ENCODE measurements around the gene AMZ1. TPM values are rescaled to one million over a fixed set of nuclear protein-coding genes. Genes with fewer than 3 reads are reported as not detected.

The AMZ1 gene
- total RNA-seq, 1 donor from 2014 or later = not detected

DNA sequence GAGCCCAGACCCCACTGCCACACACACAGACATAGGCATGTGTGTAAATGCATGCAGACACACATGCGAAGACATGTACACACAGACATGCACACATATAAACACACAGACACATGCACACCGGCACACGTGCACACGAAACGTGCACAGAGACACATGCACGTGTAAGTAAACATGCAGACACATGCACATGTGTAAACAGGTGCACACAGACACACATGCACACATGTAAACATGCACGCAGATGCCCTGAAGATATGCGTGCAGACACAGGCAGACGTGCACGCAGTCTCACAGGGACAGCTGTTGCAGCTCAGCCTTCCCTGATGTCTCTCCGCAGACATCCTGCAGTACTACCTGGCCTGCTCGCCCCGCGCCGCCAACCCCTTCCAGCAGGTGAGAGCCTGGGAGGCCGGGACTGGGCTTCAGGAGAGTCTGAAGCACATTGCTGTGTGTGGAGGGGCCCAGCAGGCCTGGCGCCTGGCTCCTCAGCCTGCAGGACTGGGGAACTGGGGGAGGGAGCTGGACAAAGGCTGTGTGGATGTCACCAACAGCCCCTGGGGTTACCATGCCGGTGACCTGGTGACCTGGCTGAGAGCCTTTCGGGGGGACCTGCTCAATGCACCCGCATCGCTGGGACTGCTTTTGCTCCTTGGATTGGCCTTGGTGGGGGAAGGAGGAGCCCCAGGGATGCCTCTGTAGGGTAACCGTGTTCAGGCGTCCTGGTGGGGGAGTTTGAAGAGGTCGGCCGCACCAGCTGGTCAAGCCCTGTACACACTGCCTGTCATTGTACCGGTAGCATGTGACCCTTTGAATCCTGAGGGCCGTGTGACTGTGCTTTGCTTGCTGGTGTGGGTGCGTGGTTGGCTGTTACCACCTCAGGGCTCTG is 35.9 kb upstream of the AMZ1 start:
- Histone ChIP-seq H3K27me3 (no peaks in the 10 kb centered on the region), H3K4me3 (no peak overlapping the region), H3K36me3 (no peaks in the 10 kb centered on the region), H3K9me3 (ENCODE audit: low read depth) (no peaks in the 10 kb centered on the region), H3K79me2 (ENCODE audit: low read depth) (no peaks in the 10 kb centered on the region), H3K4me1 (no peaks in the 10 kb centered on the region), H3K9ac (no peak overlapping the region), H3K27ac (no peak overlapping the region), H4K20me1 (ENCODE audit: low read depth) (peaks cover 7% of the 10 kb centered on the region), H3F3A (ENCODE audit: low read depth) (no peaks in the 10 kb centered on the region), H3K4me2 (no peak overlapping the region), H2AFZ (replicated peaks) (no peak overlapping the region)
- DNase-seq (ENCODE audit: low spot score) = no peak
- peak overlapping the region; percentile 42 for H3K27ac Mint-ChIP-seq
- H3K4me3 Mint-ChIP-seq = no peak overlapping the region
- peaks cover 5% of the 10 kb centered on the region for H3K27me3 Mint-ChIP-seq (ENCODE audit: insufficient read depth, low read depth)
- H3K4me1 Mint-ChIP-seq = peaks cover 2% of the 10 kb centered on the region
- no peaks in the 10 kb centered on the region for H3K9me3 Mint-ChIP-seq
- no peak for TF ChIP-seq EZH2phosphoT487 (IDR thresholded peaks at IDR 0.05)
- TF ChIP-seq, protein P1, sequence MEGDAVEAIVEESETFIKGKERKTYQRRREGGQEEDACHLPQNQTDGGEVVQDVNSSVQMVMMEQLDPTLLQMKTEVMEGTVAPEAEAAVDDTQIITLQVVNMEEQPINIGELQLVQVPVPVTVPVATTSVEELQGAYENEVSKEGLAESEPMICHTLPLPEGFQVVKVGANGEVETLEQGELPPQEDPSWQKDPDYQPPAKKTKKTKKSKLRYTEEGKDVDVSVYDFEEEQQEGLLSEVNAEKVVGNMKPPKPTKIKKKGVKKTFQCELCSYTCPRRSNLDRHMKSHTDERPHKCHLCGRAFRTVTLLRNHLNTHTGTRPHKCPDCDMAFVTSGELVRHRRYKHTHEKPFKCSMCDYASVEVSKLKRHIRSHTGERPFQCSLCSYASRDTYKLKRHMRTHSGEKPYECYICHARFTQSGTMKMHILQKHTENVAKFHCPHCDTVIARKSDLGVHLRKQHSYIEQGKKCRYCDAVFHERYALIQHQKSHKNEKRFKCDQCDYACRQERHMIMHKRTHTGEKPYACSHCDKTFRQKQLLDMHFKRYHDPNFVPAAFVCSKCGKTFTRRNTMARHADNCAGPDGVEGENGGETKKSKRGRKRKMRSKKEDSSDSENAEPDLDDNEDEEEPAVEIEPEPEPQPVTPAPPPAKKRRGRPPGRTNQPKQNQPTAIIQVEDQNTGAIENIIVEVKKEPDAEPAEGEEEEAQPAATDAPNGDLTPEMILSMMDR (IDR thresholded peaks at IDR 0.05) = no peak
- TF ChIP-seq EZH2 (IDR thresholded peaks at IDR 0.05) = no peak
- peaks cover 8% of the 10 kb centered on the region for H3K36me3 Mint-ChIP-seq

DNA sequence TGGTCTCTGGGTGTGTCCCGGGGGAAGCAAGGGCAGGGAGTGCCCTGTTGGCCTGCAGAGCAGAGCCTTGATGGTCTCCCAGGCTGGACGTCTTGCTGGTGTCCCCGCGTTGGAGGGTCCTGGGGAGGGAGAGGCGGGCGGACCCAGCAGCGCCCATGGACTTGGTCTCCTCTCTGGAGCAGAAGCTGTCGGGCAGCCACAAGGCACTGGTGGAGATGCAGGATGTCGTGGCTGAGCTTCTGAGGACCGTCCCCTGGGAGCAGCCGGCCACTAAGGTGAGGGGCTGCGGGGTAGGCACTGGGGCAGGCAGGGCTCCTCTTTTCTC is 35.3 kb upstream of the AMZ1 start:
- Histone ChIP-seq H3K4me2 (no peak overlapping the region), H3K27me3 (no peaks in the 10 kb centered on the region), H3F3A (ENCODE audit: low read depth) (no peaks in the 10 kb centered on the region), H3K27ac (no peak overlapping the region), H3K9me3 (ENCODE audit: low read depth) (no peaks in the 10 kb centered on the region), H4K20me1 (ENCODE audit: low read depth) (peaks cover 4% of the 10 kb centered on the region), H3K9ac (no peak overlapping the region), H3K36me3 (no peaks in the 10 kb centered on the region), H3K4me1 (no peaks in the 10 kb centered on the region), H2AFZ (replicated peaks) (no peak overlapping the region), H3K79me2 (ENCODE audit: low read depth) (no peaks in the 10 kb centered on the region), H3K4me3 (no peak overlapping the region)
- DNase-seq (ENCODE audit: low spot score) = no peak
- H3K27ac Mint-ChIP-seq = peak overlapping the region; percentile 42
- no peaks in the 10 kb centered on the region for H3K9me3 Mint-ChIP-seq
- peaks cover 2% of the 10 kb centered on the region for H3K4me1 Mint-ChIP-seq
- H3K27me3 Mint-ChIP-seq (ENCODE audit: insufficient read depth, low read depth) = peaks cover 8% of the 10 kb centered on the region
- TF ChIP-seq, protein P1 (IDR thresholded peaks at IDR 0.05) = no peak
- no peak for TF ChIP-seq EZH2phosphoT487 (IDR thresholded peaks at IDR 0.05)
- TF ChIP-seq EZH2 (IDR thresholded peaks at IDR 0.05) = no peak
- H3K36me3 Mint-ChIP-seq = peaks cover 11% of the 10 kb centered on the region
- no peak overlapping the region for H3K4me3 Mint-ChIP-seq

DNA sequence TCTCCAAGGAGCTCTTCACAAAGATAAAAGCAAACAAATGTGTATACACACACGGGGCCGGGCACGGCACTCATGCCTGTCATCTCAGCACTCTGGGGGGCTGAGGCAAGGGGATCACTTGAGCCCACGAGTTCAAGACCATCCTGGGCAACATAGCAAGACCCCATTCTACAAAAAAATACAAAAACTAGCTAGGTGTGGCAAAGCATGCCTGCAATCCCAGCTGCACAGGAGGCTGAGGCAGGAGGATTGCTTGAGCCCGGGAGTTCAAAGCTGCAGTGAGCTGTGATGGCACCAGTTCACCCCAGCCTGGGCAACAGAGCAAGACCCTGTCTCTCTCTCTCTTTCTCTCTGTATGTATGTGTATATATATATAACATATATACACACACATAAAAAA is 33.9 kb upstream of the AMZ1 start:
- H3K27me3 Mint-ChIP-seq (ENCODE audit: insufficient read depth, low read depth) = peaks cover 8% of the 10 kb centered on the region
- no peaks in the 10 kb centered on the region for H3K36me3 ChIP-seq

More for the DNA sequence above, 33.9 kb upstream of the AMZ1 start:
- no peak for TF ChIP-seq EZH2 (IDR thresholded peaks at IDR 0.05)
- TF ChIP-seq, protein P1 (IDR thresholded peaks at IDR 0.05) = no peak
- TF ChIP-seq EZH2phosphoT487 (IDR thresholded peaks at IDR 0.05) = no peak
- H3K4me3 Mint-ChIP-seq = no peak overlapping the region
- no peaks in the 10 kb centered on the region for H3K9me3 Mint-ChIP-seq
- no peak overlapping the region for H3K4me3 ChIP-seq
- H3K36me3 Mint-ChIP-seq = peaks cover 11% of the 10 kb centered on the region
- no peak overlapping the region for H2AFZ ChIP-seq (replicated peaks)
- no peak overlapping the region for H3K4me2 ChIP-seq
- H3K27ac ChIP-seq = no peak overlapping the region
- no peaks in the 10 kb centered on the region for H3K4me1 ChIP-seq
- H3K27ac Mint-ChIP-seq = no peak overlapping the region
- H3K9me3 ChIP-seq (ENCODE audit: low read depth) = no peaks in the 10 kb centered on the region
- no peaks in the 10 kb centered on the region for H3K27me3 ChIP-seq
- no peak for DNase-seq (ENCODE audit: low spot score)
- peaks cover 4% of the 10 kb centered on the region for H4K20me1 ChIP-seq (ENCODE audit: low read depth)
- peaks cover 2% of the 10 kb centered on the region for H3K4me1 Mint-ChIP-seq
- no peaks in the 10 kb centered on the region for H3K79me2 ChIP-seq (ENCODE audit: low read depth)
- no peaks in the 10 kb centered on the region for H3F3A ChIP-seq (ENCODE audit: low read depth)
- no peak overlapping the region for H3K9ac ChIP-seq

Measured in neural progenitor cell (in vitro differentiated cells).